GM18858 (cell line): ENCODE results near the gene PRDM15.

ENCODE experiments used
- ATAC-seq: cut with Tn5 transposase; IDR thresholded peaks from one replicate; pipeline ENCODE4 v1.9.1; 2021; ENCODE audit not compliant: unreplicated experiment

PRDM15 gene, protein sequence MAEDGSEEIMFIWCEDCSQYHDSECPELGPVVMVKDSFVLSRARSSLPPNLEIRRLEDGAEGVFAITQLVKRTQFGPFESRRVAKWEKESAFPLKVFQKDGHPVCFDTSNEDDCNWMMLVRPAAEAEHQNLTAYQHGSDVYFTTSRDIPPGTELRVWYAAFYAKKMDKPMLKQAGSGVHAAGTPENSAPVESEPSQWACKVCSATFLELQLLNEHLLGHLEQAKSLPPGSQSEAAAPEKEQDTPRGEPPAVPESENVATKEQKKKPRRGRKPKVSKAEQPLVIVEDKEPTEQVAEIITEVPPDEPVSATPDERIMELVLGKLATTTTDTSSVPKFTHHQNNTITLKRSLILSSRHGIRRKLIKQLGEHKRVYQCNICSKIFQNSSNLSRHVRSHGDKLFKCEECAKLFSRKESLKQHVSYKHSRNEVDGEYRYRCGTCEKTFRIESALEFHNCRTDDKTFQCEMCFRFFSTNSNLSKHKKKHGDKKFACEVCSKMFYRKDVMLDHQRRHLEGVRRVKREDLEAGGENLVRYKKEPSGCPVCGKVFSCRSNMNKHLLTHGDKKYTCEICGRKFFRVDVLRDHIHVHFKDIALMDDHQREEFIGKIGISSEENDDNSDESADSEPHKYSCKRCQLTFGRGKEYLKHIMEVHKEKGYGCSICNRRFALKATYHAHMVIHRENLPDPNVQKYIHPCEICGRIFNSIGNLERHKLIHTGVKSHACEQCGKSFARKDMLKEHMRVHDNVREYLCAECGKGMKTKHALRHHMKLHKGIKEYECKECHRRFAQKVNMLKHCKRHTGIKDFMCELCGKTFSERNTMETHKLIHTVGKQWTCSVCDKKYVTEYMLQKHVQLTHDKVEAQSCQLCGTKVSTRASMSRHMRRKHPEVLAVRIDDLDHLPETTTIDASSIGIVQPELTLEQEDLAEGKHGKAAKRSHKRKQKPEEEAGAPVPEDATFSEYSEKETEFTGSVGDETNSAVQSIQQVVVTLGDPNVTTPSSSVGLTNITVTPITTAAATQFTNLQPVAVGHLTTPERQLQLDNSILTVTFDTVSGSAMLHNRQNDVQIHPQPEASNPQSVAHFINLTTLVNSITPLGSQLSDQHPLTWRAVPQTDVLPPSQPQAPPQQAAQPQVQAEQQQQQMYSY

DNA sequence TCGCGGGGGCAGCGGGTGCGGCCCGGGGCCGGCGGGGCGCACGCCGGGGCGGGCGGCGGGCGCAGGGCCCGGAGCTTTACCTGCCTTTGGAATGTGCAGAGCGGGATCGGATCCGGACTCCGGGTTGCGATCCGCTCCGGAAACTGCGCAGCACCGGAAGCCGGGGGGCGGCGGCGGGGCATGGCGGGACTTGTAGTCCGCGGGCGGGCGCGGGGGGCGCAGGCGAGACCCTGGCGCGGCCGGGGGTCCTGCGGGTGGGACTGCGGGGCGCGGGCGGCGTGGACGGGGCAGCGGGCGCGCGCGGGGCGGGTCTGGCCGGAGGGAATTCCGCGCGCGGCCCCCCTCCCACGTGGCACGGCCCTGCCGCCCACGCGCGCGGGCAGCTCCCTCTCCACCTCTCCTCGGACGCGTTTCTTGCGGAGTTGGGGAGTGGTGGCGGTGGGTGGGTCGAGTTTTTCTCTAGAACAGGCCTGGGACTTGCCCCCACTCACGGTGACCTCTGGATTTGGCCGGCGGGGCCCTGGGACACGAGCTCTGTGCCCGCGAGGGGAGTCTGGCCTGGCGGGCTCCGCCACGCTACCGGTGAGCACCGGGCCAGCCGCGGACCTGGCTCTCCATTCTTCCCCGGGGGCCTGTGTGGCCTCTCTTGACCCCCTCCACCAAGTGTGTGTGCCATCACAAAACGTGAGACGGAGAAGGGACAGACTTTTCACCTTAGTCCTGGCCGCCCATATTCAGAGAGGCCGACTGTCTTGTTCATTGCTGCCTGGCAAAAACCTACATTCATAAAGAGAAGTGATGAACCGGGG is at the start of gene PRDM15:
Gene PRDM15 (minus strand): TSS at position 155 of the 809 bp plus-strand sequence. CDS start 18,981 bp downstream, outside the sequence.
- ATAC-seq: peak; percentile 36

DNA sequence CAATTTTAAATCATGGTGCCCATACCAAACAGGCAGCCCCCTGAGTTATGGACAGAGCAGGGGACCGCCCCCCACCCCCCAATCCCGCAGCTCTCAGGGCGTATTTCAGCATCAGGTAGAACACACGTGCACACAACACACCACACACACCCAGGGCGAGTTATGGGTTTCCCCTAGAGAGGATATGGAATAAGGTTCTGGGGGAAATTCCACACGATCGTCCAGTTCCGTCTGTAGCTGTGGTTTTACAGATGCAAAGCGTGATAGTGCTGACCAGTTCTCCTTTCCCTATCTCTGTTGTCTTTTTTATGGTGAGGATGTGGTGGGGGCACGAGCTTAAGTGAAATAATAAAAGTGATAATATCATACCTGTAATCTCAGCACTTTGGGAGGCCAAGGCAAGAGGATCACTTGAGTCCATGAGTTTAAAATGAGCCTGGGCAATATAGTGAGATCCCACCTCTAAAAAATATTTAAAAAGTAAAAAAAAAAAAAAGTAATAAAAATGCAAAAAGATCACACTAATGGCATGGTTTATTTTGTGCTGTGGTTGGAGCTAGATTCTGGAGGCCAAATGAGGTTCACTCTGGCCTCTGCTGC is 49.6 kb upstream of the PRDM15 start:
- peak; percentile 36 for ATAC-seq

DNA sequence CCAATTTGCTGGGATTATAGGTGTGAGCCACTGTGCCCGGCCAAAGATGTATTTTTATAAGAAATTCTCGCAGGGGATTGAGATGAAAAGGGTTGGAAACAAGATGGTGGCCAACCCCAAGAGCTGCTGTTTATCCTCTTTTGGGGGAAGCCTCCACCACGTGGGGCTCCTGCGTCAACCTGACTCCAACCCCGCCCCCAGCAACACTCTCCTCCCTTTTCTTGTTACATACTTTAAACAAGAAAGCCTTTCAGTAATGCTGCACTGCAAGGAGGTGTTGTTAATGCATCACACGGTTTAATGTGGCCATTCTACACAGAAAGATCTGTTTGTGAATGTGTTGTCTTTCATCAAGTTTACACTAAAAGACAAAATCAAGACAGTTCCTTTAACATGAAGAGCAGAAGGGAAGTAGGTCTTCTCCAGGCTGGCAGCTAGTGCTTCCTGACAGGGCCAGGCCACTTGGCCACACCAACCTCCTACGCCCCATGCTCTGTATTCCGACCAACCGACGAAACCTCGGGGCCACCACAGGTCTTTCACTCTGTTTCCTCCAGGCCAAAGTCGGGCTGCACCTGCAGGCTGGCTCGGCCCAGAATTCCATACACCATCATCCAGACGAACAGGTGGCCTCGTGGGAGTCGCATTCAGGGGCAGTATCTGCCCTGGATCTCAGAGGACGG is 48.7 kb upstream of the PRDM15 start:
- no peak for ATAC-seq

DNA sequence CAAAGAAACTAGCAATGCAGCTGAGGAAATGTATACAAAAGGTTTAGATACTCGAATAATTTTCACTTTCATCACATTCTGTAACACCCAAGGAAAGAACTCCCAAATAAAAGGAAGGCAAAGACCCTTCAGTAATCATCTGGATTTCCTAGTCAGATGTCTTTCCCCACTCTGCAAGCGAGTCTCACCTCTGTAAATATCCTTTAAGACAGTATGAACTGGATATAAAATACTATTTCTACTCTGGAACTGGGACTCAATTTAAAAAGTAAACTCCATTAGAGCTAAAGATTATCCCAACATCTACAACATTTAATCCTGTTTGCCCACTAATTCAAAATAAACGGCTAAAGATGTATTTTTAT is 47.6 kb upstream of the PRDM15 start:
- ATAC-seq: no peak

DNA sequence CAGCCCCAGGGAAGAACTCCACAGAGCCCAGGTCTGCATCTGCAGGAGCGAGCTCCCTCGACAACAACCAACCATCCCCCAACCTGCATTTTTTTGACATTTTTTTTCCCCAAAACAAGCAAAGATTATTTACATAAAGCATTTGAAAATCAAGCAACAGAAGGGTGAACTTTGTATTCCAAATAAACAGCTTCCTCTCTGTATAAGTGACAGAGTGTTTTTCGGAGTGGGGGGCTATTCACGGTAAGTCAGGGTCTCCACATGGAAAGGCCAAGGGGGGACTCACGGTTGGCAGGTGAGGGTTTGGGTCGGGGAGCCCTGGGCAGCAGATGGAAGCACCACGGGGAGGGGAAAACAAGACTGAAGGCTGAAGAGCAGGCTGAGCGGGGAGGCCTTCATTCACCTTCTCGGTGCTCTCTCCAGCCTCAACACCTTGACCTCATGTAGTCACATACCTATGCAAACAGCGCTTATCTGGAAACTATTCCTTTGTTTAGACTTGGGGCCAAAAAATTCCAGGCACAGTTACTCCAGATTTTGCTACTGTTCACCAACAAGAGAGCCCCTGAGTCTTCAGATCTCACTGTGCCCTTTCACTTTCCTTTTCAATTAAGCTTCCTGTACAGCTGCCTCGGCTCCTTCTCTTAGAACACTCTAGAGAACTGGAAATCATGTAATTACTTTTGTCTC is 47.1 kb upstream of the PRDM15 start:
- no peak for ATAC-seq

DNA sequence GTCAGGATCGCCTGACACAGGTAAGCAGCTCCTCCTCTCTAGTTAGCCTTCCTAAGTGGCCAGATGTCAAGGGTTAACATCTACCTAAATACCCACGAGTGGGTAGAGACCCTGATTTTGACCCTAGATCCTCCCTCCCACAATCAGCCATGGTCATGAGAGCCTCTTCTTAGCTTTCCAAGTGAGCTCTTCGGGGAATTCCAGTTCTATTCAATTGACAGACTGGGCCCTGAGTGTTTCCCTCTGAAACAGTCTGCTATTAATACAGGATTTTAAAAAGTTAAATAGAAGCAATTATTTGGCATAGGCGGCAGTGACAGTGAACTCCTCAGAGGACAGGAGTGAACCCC is 46.6 kb upstream of the PRDM15 start:
- no peak for ATAC-seq

DNA sequence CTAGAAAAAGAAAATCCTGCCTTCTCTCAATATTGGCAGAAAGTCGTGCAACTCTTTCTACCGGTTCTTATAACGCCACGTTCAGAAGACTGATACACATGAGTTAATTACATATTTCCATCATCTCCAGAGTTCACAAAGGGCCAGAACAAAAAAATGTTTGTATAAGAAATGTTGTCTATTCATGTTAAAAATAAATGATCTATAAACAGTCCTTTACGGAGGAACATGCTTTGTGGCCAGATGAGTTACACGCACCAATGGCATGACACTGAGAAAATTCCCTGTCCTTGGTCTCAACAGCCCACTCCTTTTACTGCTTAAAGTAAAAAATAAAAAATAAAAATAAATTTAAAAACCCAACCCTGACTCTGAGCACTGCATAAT is 45.2 kb upstream of the PRDM15 start:
- ATAC-seq: no peak

DNA sequence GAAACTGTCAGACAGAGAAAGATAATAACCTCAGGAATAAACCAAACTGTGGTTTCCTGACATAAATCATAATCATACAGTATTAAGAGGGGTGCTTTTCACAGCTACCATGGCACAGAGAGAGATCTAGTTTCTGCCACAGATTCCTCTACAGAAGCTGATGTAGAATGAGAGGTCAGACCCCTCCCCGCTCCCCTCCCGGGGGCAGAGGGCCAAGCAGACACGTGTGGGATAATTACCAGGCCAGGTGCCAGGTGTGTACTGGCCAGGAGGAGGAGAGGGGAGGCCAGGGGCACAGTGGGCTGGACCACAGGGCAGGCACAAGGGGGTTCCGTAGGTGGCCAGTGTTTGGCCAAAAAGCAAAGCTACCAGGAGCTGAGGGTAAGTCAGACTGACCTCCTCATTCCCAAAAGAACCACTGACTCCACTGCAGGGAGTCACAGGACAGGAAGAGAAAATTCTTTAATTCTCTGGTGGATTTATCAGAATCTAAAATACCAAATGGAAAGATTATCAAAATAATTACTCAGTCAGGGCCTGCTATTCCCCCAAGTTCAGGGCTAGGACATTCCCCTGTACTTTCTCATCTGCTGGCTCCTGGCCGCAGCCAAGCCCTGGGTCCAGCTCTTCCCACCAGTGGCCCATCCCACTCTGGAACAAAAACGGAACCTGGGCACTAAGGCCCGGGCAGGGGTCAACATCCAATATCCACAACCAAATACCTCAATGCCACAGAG is 44.7 kb upstream of the PRDM15 start:
- no peak for ATAC-seq

DNA sequence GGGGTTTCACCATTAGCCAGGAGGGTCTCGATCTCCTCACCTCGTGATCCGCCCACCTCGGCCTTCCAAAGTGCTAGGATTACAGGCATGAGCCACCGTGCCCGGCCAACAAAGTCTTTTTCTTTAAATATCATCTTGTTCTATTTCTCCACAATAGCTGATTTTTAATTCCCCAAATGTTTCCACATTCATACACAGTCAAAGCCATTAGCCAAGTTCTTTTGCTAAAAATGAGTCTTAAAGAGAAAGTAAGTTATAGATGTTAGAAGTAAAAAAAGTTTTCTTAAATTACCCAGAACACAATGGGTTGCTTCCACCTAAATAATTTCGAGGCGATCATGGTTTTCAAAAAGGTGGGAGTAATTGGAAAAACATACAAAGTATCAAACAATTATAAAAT is 44.0 kb upstream of the PRDM15 start:
- no peak for ATAC-seq

DNA sequence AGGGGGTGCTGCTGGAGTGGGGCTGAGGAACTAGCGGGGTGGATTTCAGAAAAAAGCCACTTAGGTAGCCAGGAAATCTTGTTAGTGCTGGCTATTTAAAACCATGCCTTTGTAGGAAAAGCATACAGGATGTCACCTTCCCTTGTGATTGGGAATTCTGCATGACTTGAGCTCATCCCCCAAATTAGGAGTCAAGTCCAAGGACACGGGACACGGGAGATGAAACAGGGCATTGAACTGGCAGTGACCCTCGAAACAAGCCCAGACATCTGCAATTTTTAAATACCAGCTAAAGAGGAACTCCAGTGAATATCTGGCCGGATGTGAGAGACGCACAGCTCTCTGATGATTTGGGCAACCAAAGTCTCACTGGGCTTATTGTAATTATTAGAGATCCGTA is 41.9 kb upstream of the PRDM15 start:
- ATAC-seq: no peak

DNA sequence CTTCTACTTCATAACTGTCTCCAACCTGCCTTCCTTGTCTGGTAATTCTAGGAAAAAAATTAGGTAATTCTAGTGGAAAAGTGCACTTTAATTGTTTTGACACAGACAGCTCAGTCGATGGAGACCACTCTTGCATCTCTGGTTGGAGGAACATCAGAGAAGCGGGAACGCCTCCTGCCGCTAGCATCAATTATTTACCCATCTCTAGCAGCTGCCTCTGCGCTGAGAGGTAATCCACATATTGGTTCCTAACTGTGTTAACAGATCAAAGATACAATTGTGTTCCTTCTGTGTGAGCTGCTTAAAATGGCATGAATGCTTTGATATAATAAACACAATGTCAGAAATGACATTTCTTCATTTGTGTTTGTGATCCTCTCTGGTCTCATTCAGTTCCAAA is 41.3 kb upstream of the PRDM15 start:
- no peak for ATAC-seq

DNA sequence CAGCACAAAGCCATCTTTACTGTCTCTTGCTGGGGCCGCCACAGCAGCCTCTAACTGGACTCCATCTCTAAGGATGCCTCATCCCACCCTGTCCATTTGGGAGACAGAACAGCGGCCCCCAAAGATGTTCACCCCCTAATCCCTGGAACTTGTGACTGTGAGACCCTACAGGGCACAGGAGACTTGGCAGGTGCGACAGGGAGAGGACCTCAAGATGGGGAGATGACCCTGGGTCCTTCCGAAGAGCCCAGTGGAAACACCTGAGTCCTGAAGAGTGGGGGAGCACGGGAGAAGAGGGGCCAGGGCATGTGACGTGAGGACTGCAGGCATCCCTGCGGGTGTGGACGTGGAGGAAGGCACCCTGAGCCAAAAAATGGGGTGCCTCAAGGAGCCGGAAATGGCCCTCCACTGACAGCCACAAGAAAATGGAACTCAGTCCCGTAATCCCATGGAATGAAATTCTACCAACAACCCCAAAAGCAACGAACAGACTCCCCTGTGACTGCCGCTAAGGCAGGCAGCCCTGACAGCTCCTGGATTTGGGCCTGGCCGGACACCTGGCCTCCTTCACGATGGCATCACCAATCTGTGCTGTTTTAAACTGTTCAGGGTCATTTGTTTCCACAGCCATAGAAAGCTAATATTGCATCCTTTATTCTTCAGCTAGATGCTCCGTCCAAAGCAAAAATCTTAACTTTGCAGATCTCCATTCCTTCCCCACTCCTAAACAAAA is 40.7 kb upstream of the PRDM15 start:
- no peak for ATAC-seq

DNA sequence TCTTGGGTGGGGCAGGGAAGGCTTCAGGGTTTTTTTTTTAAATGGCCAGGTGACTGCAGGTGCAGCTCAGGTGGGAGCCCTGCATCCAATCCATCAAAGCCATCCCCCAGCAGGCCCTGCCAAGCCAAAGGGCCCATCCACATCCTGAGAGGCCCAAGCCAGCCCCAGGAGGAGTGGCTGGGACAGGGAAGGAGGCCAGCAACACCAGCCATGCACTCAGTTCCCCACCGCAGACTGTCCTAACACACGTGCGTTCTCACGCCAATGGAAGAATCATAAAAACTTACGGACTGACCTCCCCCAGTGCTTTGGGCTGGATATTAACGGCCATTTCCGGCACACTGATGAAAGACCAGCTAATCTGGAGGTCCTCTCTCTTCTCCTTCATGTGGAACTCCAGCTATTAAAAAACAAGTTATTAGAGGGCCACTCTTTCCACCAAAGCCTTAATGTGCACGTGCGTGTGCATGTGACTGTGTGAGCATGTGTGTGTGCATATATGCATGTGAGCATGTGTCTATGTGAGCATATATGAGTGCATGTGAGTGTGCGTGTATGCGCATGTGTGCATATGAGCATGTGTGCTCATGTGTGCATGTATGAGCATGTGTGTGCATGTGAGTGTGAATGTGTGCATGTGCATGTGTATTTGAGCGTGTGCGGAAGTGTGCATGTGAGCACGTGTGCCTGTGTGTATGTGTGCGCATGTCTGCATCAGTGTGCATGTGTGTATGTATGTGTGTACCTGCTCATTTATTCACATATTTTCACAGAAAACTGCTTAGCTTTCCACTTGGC is 39.6 kb upstream of the PRDM15 start:
- ATAC-seq: no peak

DNA sequence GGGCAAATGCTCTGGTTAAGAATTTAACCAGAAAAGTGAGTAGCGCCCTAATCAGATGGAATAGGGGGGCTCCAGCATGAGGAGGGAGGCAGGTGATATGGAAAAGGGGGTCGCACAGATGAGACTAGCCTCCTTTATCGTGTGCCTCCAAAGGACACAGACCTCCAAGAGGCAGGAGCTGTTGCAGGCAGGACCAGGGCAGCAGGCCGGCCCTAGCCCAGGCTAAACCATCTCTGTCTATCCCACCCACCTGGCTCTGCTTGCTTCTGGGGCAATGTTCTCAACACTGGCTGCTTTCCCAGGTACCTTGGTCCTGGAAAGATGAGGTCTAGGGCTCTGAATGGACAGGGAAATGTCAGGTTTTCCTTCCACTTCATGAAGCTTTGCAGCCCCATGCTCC is 38.4 kb upstream of the PRDM15 start:
- no peak for ATAC-seq

DNA sequence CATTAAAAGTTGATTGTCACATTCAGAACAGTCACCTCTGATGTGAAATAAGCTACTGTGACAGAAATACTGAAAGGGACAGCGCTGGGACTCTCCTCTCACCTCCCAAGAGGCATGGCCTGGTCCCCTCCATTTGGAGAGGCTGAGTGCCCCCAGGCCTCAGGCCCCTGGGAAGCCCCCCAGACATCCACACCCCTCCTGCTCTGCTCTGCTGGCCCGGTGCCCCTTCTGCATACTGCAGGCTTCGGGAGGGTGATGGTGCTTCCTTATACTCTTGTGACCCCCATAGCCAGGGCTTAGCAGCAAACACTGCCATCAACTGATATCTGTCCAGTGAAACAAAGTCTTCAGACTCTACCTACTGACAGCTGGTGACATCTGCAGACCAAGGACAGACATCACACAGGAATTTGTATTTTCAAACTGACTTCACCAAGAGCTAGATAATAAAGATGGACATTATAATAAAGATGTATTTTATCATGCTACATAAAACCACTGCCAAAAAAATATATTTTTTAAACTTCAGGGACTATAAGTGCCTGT is 37.8 kb upstream of the PRDM15 start:
- ATAC-seq: no peak

DNA sequence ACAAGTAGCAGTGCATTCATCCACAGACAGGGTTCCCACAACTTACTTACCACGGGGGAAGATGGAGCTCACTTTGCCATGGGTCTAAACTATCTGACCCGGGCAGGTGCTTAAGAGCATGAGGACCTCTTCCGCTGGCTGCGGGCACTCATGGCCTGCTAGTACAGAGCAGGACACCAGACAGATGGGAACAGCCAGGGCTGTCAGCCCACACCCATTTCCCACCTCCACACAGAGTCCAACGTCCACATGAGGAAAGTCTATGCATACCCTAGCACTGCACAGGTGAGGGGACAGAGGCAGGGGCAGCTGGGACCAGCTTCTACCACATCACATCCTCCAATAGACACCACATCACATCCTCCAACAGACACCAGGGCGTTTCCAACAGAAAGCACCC is 35.8 kb upstream of the PRDM15 start:
- ATAC-seq: no peak

DNA sequence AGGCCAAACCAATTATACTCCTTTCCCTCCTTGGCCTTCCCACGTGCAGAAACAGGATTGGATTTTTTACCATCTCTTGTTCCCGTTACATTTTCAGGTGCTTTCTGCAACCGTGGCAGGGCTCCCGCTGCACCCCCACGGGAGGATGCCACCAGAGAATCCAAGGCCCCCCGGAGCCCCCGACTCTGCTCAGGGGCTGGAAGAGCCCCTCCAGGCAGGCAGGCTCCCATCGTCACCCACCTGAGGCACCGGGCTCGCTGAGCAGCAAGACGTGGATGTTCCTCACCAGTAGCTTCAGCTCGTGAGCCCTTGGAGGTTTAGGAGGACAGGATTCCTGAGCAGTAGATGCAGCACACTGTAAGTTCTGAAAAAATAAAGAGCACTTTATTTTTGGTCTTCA is 35.2 kb upstream of the PRDM15 start:
- ATAC-seq: no peak
